ENCODE results near the gene PTPN14. TPM values are rescaled to one million over a fixed set of nuclear protein-coding genes. Genes with fewer than 3 reads are reported as not detected.

Gene PTPN14
- total and polyA plus RNA-seq, 2 experiments from 2014 or later = 18.7 to 70.2 TPM

DNA sequence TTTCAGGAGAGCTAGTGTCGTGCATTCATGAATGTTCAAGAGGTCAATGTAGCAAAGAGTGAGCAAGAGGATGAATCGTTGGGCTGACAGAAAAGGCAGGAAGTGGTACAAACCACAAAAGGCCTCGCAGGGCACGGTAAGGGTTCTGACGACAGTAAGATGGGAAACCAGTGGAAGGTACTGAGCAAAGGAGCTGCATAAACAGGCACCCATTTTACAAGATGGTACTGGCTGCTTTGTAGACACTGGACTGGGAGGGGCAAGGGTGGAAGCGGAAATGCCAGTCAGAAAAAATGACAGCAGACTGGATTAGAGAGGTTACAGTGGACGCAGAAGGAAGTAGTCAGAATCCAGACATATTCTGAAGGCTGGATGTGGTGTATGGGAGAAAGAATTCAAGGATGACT lies 123.5 kb downstream of the PTPN14 start:
- Histone ChIP-seq H3K36me3 (ENCODE audit: insufficient read depth) (no peaks in the 10 kb centered on the region), H3K79me2 (replicated peaks; ENCODE audit: insufficient read depth) (peaks cover 33% of the 10 kb centered on the region), H3F3A (replicated peaks; ENCODE audit: low read depth) (no peaks in the 10 kb centered on the region), H3K4me1 (ENCODE audit: insufficient read depth) (peaks cover 24% of the 10 kb centered on the region), H3K27me3 (ENCODE audit: insufficient read depth) (no peaks in the 10 kb centered on the region), H3K4me3 (no peak overlapping the region), H4K20me1 (replicated peaks; ENCODE audit: insufficient read depth) (no peaks in the 10 kb centered on the region), H3K27ac (ENCODE audit: low read depth) (peak overlapping the region; percentile 68; the same call in 1 of the 2 replicates), H3K4me2 (0 out of 2 replicates have a peak overlapping the region, but pooled peaks have one; percentile 22), H3K9me2 (ENCODE audit: insufficient read depth) (no peaks in the 10 kb centered on the region), H2AFZ (no peak overlapping the region)
- peaks cover 44% of the 10 kb centered on the region for H3K4me1 Mint-ChIP-seq
- no peaks in the 10 kb centered on the region for H3K27me3 Mint-ChIP-seq (ENCODE audit: insufficient read depth, low read depth, poor library complexity)
- DNase-seq (ENCODE audit: low spot score) = peak; percentile 50
- peak; percentile 63 for ATAC-seq
- TF ChIP-seq ZNF331 (CRISPR knock-in tag; IDR thresholded peaks at IDR 0.05; ENCODE audit: low read depth) (no peak), CREB1 (CRISPR knock-in tag; IDR thresholded peaks at IDR 0.05; ENCODE audit: low read depth) (no peak), POLR2AphosphoS5 (IDR thresholded peaks at IDR 0.05; ENCODE audit: low read depth) (no peak), EZH2 (IDR thresholded peaks at IDR 0.05; ENCODE audit: low read depth, unreplicated experiment) (no peak), EZH2phosphoT487 (IDR thresholded peaks at IDR 0.05; ENCODE audit: unreplicated experiment) (no peak), JUNB (IDR thresholded peaks at IDR 0.05; ENCODE audit: unreplicated experiment) (no peak), STAT1 (IDR thresholded peaks at IDR 0.05; ENCODE audit: unreplicated experiment) (no peak), ZNF114 (CRISPR knock-in tag; IDR thresholded peaks at IDR 0.05) (no peak), NANOG (IDR thresholded peaks at IDR 0.05; ENCODE audit: borderline replicate concordance) (no peak)
- TF ChIP-seq, protein P1, sequence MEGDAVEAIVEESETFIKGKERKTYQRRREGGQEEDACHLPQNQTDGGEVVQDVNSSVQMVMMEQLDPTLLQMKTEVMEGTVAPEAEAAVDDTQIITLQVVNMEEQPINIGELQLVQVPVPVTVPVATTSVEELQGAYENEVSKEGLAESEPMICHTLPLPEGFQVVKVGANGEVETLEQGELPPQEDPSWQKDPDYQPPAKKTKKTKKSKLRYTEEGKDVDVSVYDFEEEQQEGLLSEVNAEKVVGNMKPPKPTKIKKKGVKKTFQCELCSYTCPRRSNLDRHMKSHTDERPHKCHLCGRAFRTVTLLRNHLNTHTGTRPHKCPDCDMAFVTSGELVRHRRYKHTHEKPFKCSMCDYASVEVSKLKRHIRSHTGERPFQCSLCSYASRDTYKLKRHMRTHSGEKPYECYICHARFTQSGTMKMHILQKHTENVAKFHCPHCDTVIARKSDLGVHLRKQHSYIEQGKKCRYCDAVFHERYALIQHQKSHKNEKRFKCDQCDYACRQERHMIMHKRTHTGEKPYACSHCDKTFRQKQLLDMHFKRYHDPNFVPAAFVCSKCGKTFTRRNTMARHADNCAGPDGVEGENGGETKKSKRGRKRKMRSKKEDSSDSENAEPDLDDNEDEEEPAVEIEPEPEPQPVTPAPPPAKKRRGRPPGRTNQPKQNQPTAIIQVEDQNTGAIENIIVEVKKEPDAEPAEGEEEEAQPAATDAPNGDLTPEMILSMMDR (conservative IDR thresholded peaks at IDR 0.05; ENCODE audit: low read depth in 2 of 2) = no peak
- TF ChIP-seq, protein P2, sequence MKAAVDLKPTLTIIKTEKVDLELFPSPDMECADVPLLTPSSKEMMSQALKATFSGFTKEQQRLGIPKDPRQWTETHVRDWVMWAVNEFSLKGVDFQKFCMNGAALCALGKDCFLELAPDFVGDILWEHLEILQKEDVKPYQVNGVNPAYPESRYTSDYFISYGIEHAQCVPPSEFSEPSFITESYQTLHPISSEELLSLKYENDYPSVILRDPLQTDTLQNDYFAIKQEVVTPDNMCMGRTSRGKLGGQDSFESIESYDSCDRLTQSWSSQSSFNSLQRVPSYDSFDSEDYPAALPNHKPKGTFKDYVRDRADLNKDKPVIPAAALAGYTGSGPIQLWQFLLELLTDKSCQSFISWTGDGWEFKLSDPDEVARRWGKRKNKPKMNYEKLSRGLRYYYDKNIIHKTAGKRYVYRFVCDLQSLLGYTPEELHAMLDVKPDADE (IDR thresholded peaks at IDR 0.05) = no peak
- TF ChIP-seq, protein P3, sequence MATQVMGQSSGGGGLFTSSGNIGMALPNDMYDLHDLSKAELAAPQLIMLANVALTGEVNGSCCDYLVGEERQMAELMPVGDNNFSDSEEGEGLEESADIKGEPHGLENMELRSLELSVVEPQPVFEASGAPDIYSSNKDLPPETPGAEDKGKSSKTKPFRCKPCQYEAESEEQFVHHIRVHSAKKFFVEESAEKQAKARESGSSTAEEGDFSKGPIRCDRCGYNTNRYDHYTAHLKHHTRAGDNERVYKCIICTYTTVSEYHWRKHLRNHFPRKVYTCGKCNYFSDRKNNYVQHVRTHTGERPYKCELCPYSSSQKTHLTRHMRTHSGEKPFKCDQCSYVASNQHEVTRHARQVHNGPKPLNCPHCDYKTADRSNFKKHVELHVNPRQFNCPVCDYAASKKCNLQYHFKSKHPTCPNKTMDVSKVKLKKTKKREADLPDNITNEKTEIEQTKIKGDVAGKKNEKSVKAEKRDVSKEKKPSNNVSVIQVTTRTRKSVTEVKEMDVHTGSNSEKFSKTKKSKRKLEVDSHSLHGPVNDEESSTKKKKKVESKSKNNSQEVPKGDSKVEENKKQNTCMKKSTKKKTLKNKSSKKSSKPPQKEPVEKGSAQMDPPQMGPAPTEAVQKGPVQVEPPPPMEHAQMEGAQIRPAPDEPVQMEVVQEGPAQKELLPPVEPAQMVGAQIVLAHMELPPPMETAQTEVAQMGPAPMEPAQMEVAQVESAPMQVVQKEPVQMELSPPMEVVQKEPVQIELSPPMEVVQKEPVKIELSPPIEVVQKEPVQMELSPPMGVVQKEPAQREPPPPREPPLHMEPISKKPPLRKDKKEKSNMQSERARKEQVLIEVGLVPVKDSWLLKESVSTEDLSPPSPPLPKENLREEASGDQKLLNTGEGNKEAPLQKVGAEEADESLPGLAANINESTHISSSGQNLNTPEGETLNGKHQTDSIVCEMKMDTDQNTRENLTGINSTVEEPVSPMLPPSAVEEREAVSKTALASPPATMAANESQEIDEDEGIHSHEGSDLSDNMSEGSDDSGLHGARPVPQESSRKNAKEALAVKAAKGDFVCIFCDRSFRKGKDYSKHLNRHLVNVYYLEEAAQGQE (IDR thresholded peaks at IDR 0.05; ENCODE audit: unreplicated experiment) = no peak
- TF ChIP-seq, protein P4, sequence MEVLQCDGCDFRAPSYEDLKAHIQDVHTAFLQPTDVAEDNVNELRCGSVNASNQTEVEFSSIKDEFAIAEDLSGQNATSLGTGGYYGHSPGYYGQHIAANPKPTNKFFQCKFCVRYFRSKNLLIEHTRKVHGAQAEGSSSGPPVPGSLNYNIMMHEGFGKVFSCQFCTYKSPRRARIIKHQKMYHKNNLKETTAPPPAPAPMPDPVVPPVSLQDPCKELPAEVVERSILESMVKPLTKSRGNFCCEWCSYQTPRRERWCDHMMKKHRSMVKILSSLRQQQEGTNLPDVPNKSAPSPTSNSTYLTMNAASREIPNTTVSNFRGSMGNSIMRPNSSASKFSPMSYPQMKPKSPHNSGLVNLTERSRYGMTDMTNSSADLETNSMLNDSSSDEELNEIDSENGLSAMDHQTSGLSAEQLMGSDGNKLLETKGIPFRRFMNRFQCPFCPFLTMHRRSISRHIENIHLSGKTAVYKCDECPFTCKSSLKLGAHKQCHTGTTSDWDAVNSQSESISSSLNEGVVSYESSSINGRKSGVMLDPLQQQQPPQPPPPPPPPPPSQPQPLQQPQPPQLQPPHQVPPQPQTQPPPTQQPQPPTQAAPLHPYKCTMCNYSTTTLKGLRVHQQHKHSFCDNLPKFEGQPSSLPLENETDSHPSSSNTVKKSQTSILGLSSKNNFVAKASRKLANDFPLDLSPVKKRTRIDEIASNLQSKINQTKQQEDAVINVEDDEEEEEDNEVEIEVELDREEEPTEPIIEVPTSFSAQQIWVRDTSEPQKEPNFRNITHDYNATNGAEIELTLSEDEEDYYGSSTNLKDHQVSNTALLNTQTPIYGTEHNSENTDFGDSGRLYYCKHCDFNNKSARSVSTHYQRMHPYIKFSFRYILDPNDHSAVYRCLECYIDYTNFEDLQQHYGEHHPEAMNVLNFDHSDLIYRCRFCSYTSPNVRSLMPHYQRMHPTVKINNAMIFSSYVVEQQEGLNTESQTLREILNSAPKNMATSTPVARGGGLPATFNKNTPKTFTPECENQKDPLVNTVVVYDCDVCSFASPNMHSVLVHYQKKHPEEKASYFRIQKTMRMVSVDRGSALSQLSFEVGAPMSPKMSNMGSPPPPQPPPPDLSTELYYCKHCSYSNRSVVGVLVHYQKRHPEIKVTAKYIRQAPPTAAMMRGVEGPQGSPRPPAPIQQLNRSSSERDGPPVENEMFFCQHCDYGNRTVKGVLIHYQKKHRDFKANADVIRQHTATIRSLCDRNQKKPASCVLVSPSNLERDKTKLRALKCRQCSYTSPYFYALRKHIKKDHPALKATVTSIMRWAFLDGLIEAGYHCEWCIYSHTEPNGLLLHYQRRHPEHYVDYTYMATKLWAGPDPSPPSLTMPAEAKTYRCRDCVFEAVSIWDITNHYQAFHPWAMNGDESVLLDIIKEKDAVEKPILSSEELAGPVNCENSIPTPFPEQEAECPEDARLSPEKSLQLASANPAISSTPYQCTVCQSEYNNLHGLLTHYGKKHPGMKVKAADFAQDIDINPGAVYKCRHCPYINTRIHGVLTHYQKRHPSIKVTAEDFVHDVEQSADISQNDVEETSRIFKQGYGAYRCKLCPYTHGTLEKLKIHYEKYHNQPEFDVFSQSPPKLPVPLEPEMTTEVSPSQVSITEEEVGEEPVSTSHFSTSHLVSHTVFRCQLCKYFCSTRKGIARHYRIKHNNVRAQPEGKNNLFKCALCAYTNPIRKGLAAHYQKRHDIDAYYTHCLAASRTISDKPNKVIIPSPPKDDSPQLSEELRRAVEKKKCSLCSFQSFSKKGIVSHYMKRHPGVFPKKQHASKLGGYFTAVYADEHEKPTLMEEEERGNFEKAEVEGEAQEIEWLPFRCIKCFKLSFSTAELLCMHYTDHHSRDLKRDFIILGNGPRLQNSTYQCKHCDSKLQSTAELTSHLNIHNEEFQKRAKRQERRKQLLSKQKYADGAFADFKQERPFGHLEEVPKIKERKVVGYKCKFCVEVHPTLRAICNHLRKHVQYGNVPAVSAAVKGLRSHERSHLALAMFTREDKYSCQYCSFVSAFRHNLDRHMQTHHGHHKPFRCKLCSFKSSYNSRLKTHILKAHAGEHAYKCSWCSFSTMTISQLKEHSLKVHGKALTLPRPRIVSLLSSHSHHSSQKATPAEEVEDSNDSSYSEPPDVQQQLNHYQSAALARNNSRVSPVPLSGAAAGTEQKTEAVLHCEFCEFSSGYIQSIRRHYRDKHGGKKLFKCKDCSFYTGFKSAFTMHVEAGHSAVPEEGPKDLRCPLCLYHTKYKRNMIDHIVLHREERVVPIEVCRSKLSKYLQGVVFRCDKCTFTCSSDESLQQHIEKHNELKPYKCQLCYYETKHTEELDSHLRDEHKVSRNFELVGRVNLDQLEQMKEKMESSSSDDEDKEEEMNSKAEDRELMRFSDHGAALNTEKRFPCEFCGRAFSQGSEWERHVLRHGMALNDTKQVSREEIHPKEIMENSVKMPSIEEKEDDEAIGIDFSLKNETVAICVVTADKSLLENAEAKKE (CRISPR knock-in tag; IDR thresholded peaks at IDR 0.05) = no peak
- H3K9me3 Mint-ChIP-seq = no peaks in the 10 kb centered on the region
- H3K36me3 Mint-ChIP-seq (ENCODE audit: low read depth) = no peaks in the 10 kb centered on the region
- no peak overlapping the region for H3K4me3 Mint-ChIP-seq
- peak overlapping the region; percentile 23 for H3K27ac Mint-ChIP-seq

Measured in GM23338 (cell line).